ENCODE measurements around the gene SLC2A14.
"Not testable (repeated sequence)": the region's sequence is repeated elsewhere in the genome, so short reads cannot be mapped to it uniquely, and the experiment has no call there.

DNA sequence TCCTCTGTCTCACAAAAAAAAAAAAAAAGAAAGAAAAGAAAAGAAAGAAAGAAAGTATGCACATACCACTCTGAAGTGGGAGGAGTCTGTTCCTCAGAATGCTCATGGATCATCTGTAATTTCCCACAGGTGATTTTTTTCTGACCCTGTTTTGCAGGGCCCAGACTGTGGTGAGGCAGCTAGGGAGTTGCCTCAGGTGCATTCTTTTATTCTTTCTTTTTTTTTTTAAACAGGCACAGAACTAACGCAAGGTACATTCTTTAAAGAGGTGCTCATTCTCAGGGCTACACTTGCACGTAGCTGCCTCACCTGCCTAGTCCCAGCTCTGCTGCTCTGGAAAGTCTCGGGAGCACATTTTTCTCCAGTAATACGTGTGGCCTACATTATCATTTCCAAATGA, 47.0 kb downstream of the SLC2A14 start:
- TF ChIP-seq POLR2A (IDR thresholded peaks at IDR 0.05) = not testable (repeated sequence)
- TF ChIP-seq, protein P1, sequence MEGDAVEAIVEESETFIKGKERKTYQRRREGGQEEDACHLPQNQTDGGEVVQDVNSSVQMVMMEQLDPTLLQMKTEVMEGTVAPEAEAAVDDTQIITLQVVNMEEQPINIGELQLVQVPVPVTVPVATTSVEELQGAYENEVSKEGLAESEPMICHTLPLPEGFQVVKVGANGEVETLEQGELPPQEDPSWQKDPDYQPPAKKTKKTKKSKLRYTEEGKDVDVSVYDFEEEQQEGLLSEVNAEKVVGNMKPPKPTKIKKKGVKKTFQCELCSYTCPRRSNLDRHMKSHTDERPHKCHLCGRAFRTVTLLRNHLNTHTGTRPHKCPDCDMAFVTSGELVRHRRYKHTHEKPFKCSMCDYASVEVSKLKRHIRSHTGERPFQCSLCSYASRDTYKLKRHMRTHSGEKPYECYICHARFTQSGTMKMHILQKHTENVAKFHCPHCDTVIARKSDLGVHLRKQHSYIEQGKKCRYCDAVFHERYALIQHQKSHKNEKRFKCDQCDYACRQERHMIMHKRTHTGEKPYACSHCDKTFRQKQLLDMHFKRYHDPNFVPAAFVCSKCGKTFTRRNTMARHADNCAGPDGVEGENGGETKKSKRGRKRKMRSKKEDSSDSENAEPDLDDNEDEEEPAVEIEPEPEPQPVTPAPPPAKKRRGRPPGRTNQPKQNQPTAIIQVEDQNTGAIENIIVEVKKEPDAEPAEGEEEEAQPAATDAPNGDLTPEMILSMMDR (IDR thresholded peaks at IDR 0.05) = not testable (repeated sequence)

Data from thyroid gland (tissue), 4 donors.